NB4 (cell line): Measurements from ENCODE around the gene NDUFB6.

ENCODE experiments used
- CTCF ChIP-seq: IDR thresholded peaks from one replicate; pipeline ENCODE4 v1.5.1; 2012; ENCODE audit warnings: low read depth, low read length
- MAX ChIP-seq: IDR thresholded peaks from 2 replicates; pipeline ENCODE4 v1.6.1; 2011; ENCODE audit warnings: low read depth, low read length
- POLR2A ChIP-seq: IDR thresholded peaks from 2 replicates; pipeline ENCODE4 v1.6.1; 2011; ENCODE audit warnings: mild to moderate bottlenecking; ENCODE audit not compliant: insufficient read length; ENCODE audit errors: extremely low read depth

DNA sequence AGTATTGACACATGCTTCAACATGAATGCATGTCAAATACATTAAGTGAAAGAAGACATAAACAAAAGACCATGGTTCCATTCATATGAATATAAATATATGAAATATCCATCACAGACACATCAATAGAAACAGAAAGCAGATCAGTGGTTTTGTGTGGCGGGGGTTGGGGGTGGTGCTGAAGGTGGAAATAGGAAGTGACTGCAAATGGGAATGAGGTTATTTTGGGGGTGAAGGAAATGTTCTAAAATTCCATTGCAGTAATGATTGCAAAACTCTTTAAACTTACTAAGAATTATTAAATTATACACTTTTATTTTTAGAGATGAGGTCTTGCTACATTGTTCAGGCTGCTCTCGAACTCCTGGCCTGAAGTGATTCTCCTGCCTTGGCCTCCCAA, 33.9 kb upstream of the NDUFB6 start:
- no peak for TF ChIP-seq CTCF
- no peak for TF ChIP-seq POLR2A
- TF ChIP-seq MAX, result no peak
